PC-3 (cell line): ENCODE data around the gene CIBAR2. TPM values are rescaled to one million over a fixed set of nuclear protein-coding genes. Genes with fewer than 3 reads are reported as not detected.
"Not testable (repeated sequence)": the region's sequence is repeated elsewhere in the genome, so short reads cannot be mapped to it uniquely, and the experiment has no call there.

Experiments
- ATAC-seq: fragments of 200-7000 bp; cut with Tn5 transposase; 2 replicates; pipeline ENCODE4 v1.9.1; 2020; ENCODE audit warnings: mild to moderate bottlenecking, moderate library complexity
- BruUV-seq: library from RNA; stranded (reverse); fragments of 400-500 nt; replicated peaks from 2 replicates; lab custom pipeline; 2021; lab: Mats Ljungman, UMichigan
- CTCF ChIA-PET: fragments of 300-600 bp; sonication (Branson Sonifier 250); formaldehyde crosslinking; loops from one replicate; lab custom pipeline; 2022; ENCODE audit warnings: antibody characterized with exemption; lab: Charles Lee
- POLR2A ChIA-PET: fragments of 300-600 bp; sonication (Branson Sonifier 250); formaldehyde crosslinking; loops from one replicate; lab custom pipeline; 2022; ENCODE audit warnings: antibody characterized with exemption; ENCODE audit not compliant: unreplicated experiment; lab: Charles Lee
- DNase-seq: peaks from one replicate; pipeline ENCODE4 v3.0.0-alpha.2; 2015
- H2AFZ ChIP-seq: fragments of 300-600 bp; sonication (generic); 2 replicates; pipeline ENCODE4 v1.6.0; 2016; ENCODE audit warnings: antibody characterized with exemption, low read length
- H3F3A ChIP-seq: fragments of 300-600 bp; sonication (generic); one replicate; pipeline ENCODE4 v1.6.0; 2017; ENCODE audit warnings: antibody characterized with exemption, low read length, control low read depth, mild to moderate bottlenecking; ENCODE audit not compliant: unreplicated experiment
- H3K27ac ChIP-seq: fragments of 300-600 bp; sonication (generic); 2 replicates; pipeline ENCODE4 v1.5.1; 2016; ENCODE audit warnings: mild to moderate bottlenecking, low read length
- H3K27me3 ChIP-seq: fragments of 300-600 bp; sonication (generic); 2 replicates; pipeline ENCODE4 v1.6.1; 2016; ENCODE audit warnings: low read length, mixed read lengths
- H3K36me3 ChIP-seq: fragments of 300-600 bp; sonication (generic); 2 replicates; pipeline ENCODE4 v1.6.1; 2016; ENCODE audit warnings: low read depth, mixed run types, low read length, mixed read lengths
- H3K4me1 ChIP-seq: fragments of 300-600 bp; sonication (generic); 2 replicates; pipeline ENCODE4 v1.5.1; 2016; ENCODE audit warnings: low read length; ENCODE audit not compliant: insufficient read depth
- H3K4me2 ChIP-seq: fragments of 300-600 bp; sonication (generic); 2 replicates; pipeline ENCODE4 v1.6.0; 2016; ENCODE audit warnings: low read length
- H3K4me3 ChIP-seq: fragments of 300-600 bp; sonication (generic); 2 replicates; pipeline ENCODE4 v1.5.1; 2016; ENCODE audit warnings: mild to moderate bottlenecking, low read length, mixed read lengths
- H3K79me2 ChIP-seq: fragments of 300-600 bp; sonication (generic); 2 replicates; pipeline ENCODE4 v1.6.1; 2017; ENCODE audit warnings: low read length, mixed read lengths
- H3K9ac ChIP-seq: fragments of 300-600 bp; sonication (generic); 2 replicates; pipeline ENCODE4 v1.6.0; 2016; ENCODE audit warnings: mild to moderate bottlenecking, low read length
- H3K9me2 ChIP-seq: fragments of 300-600 bp; sonication (generic); replicated peaks from 2 replicates; pipeline ENCODE4 v1.6.1; 2016; ENCODE audit warnings: mixed run types, low read length, mixed read lengths
- H3K9me3 ChIP-seq: fragments of 300-600 bp; sonication (generic); 2 replicates; pipeline ENCODE4 v1.6.1; 2016; ENCODE audit warnings: low read length, mixed read lengths
- H4K20me1 ChIP-seq: fragments of 300-600 bp; sonication (generic); 2 replicates; pipeline ENCODE4 v1.6.1; 2016; ENCODE audit warnings: low read length, mixed read lengths
- EZH2 ChIP-seq: fragments of 300-600 bp; sonication (generic); IDR thresholded peaks from one replicate; pipeline ENCODE4 v1.6.1; 2017; ENCODE audit warnings: antibody characterized with exemption, mild to moderate bottlenecking, low read length; ENCODE audit not compliant: unreplicated experiment
- EZH2phosphoT487 ChIP-seq: fragments of 300-600 bp; sonication (generic); IDR thresholded peaks from 2 replicates; pipeline ENCODE4 v1.6.1; 2018; ENCODE audit warnings: mild to moderate bottlenecking, antibody characterized with exemption, low read length, borderline replicate concordance
- intact Hi-C: fragments of 100-400 bp; cut with micrococcal nuclease; formaldehyde crosslinking; loops from 2 replicates; pipeline ENCODE4 v1.9.0; 2023
- total RNA-seq: library from RNA; depleted of rRNA; stranded (reverse); fragments of >200 nt; gene quantifications from 2 replicates; pipeline ENCODE4 v1.2.3, GENCODE V29; 2014
- TF ChIP-seq, protein P1 (sequence below): fragments of 300-600 bp; sonication (generic); conservative IDR thresholded peaks from 2 replicates; pipeline ENCODE4 v1.5.1; 2017; ENCODE audit warnings: antibody characterized with exemption, low read depth, mild to moderate bottlenecking, low read length

The CIBAR2 gene
- total RNA-seq, 1 experiment from 2014 or later = not detected

DNA sequence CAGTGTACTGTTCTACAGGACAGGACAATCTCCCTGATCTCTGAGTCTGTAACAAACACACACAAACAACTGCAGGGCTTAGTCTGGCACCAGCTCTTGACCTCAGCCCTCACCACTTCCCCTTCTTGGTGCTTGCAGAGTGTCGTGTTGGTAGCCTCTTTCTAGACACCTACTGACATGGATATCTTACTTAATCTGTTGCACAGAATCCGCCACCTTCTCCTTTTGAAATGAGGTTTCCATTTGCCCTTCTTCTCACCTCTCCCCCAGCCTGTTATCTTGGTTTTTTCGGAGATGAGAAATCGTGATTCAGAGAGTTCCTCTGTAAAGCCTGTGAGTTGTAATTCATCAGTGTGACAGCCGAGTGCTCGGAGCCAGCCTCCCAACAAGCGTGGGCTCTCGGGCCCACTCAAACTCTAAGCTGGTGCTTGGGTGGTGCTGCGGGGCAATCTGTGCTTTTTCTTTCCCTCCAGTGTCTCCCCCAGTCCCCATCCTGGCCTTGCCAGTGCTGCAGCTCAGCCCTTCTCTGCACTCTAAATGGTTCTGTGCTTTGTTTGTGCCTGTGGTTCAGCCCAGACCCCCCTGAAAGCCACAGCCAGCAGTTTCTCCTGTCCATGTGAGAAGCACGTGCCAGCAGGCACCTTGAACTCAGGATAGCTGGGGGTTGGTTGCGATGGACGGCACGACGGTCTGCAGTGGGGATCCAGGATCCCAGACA lies 56.6 kb downstream of the CIBAR2 start:
- Histone ChIP-seq H3K4me2 (peak overlapping the region; percentile 72), H3F3A (no peaks in the 10 kb centered on the region), H3K4me1 (peaks cover 16% of the 10 kb centered on the region), H2AFZ (peak overlapping the region; percentile 28), H3K79me2 (no peaks in the 10 kb centered on the region), H3K9me3 (no peaks in the 10 kb centered on the region), H3K4me3 (peak overlapping the region; percentile 44; the same call in 1 of the 2 replicates), H3K9ac (no peak overlapping the region), H3K27ac (peak overlapping the region; percentile 44), H3K36me3 (no peaks in the 10 kb centered on the region), H3K27me3 (no peaks in the 10 kb centered on the region), H3K9me2 (no peaks in the 10 kb centered on the region), H4K20me1 (no peaks in the 10 kb centered on the region)
- DNase-seq (peak; percentile 40), ATAC-seq (peak; percentile 80)
- ChIA-PET CTCF (interaction anchor here (1.0 kb wide), 1 partner anchor 31 kb away, joined by 5 read pairs; no protein-coding TSS in a partner anchor), POLR2A (no interaction called here)
- no TSS peak for BruUV-seq
- intact Hi-C loops = no loop called here
- no peak for TF ChIP-seq EZH2
- no peak for TF ChIP-seq EZH2phosphoT487
- TF ChIP-seq, protein P1, sequence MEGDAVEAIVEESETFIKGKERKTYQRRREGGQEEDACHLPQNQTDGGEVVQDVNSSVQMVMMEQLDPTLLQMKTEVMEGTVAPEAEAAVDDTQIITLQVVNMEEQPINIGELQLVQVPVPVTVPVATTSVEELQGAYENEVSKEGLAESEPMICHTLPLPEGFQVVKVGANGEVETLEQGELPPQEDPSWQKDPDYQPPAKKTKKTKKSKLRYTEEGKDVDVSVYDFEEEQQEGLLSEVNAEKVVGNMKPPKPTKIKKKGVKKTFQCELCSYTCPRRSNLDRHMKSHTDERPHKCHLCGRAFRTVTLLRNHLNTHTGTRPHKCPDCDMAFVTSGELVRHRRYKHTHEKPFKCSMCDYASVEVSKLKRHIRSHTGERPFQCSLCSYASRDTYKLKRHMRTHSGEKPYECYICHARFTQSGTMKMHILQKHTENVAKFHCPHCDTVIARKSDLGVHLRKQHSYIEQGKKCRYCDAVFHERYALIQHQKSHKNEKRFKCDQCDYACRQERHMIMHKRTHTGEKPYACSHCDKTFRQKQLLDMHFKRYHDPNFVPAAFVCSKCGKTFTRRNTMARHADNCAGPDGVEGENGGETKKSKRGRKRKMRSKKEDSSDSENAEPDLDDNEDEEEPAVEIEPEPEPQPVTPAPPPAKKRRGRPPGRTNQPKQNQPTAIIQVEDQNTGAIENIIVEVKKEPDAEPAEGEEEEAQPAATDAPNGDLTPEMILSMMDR = no peak

DNA sequence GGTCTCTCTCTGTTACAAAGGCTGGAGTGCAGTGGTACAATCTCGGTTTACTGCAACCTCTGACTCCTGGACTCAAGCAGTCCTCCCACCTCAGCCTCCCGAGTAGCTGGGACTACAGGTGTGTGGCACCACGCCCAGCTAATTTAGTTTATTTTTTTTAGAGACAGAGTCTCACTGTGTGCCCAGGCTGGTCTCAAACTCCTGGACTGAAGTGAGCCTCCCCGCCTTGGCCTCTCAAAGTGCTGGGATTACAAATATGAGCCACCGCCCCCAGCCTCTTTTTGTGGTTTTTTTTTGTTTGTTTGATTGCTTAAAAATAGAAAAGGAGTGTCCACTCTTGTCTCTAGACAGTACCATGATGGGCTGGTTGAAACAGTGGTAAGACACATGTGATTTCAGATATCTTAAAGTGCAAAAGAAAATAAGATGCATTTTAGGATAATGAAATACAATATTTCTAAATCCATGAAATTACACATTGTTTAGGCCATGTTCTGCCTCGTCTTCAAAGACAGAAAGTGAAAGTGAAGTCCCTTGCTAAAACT lies 57.3 kb downstream of the CIBAR2 start:
- H4K20me1 ChIP-seq = no peaks in the 10 kb centered on the region

DNA sequence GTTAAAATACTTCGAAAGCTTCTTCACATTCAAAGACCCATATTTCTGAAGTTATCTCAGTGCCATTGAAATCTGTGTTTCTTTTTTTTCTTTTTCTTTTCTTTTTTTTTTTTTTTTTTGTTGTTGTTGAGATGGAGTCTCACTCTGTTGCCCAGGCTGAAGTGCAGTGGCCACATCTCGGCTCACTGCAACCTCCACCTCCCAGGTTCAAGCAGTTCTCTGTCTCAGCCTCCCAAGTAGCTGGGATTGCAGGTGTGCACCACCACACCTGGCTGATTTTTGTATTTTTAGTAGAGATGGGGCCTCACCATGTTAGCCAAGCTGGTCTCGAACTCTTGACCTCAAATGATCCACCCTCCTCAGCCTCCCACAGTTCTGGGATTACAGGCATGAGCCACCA lies 58.0 kb downstream of the CIBAR2 start:
- H3K4me3 ChIP-seq, H3K4me2 ChIP-seq, H4K20me1 ChIP-seq, DNase-seq, H3K27me3 ChIP-seq, H3K9me2 ChIP-seq, CTCF ChIA-PET, H3K79me2 ChIP-seq, H3K36me3 ChIP-seq, H3K9me3 ChIP-seq, H3K27ac ChIP-seq, POLR2A ChIA-PET, intact Hi-C loops, H3K9ac ChIP-seq, ATAC-seq, H2AFZ ChIP-seq, H3F3A ChIP-seq, BruUV-seq: not testable (repeated sequence)
- H3K4me1 ChIP-seq = peaks cover 16% of the 10 kb centered on the region

More for the DNA sequence above, 57.3 kb downstream of the CIBAR2 start:
- H2AFZ ChIP-seq = peak overlapping the region; percentile 28
- POLR2A ChIA-PET = no interaction called here
- H3K9me2 ChIP-seq = no peaks in the 10 kb centered on the region
- H3K9me3 ChIP-seq = no peaks in the 10 kb centered on the region
- peaks cover 16% of the 10 kb centered on the region for H3K4me1 ChIP-seq
- H3K27ac ChIP-seq = peak overlapping the region; percentile 44
- no peak overlapping the region for H3K9ac ChIP-seq
- H3K4me3 ChIP-seq = peak overlapping the region; percentile 44; the same call in 1 of the 2 replicates
- H3K27me3 ChIP-seq = no peaks in the 10 kb centered on the region
- CTCF ChIA-PET = no interaction called here
- BruUV-seq = no TSS peak
- intact Hi-C loops = no loop called here
- H3F3A ChIP-seq = no peaks in the 10 kb centered on the region
- TF ChIP-seq, protein P1 = no peak
- no peak for TF ChIP-seq EZH2
- TF ChIP-seq EZH2phosphoT487 = no peak
- DNase-seq (no peak), ATAC-seq (no peak; the same call in 1 of the 2 replicates)
- no peaks in the 10 kb centered on the region for H3K79me2 ChIP-seq
- H3K4me2 ChIP-seq = peak overlapping the region; percentile 72
- no peaks in the 10 kb centered on the region for H3K36me3 ChIP-seq
